ENCODE measurements around the gene TRPM5. TPM values are rescaled to one million over a fixed set of nuclear protein-coding genes. Genes with fewer than 3 reads are reported as not detected.

Gene TRPM5
- total RNA-seq, 2 experiments from 2014 or later = not detected

- Mint-ChIP-seq H3K9me3 (ENCODE audit: low read depth) (no peaks in the 10 kb centered on the region), H3K27ac (no peak overlapping the region), H3K4me1 (peaks cover under 1% of the 10 kb centered on the region), H3K4me3 (no peak overlapping the region), H3K36me3 (no peaks in the 10 kb centered on the region), H3K27me3 (peaks cover 9% of the 10 kb centered on the region)
- CTCF ChIA-PET = interaction anchor here (2.7 kb wide), 1 partner anchor 97 kb away, joined by 11 read pairs; no protein-coding TSS in a partner anchor
- DNase-seq = no peak
- ATAC-seq = no peak
Observed at GRCh38 chr11:2435288-2436012, 8.9 kb downstream of the TRPM5 start.

GRCh38 chr11:2434506-2435255 lies 9.6 kb downstream of the TRPM5 start:
- Mint-ChIP-seq H3K4me1 (no peaks in the 10 kb centered on the region), H3K27me3 (peaks cover 9% of the 10 kb centered on the region), H3K36me3 (no peaks in the 10 kb centered on the region), H3K4me3 (no peak overlapping the region), H3K27ac (no peak overlapping the region), H3K9me3 (ENCODE audit: low read depth) (no peaks in the 10 kb centered on the region)
- no peak for ATAC-seq
- DNase-seq = no peak
- CTCF ChIA-PET = no interaction called here

DNA sequence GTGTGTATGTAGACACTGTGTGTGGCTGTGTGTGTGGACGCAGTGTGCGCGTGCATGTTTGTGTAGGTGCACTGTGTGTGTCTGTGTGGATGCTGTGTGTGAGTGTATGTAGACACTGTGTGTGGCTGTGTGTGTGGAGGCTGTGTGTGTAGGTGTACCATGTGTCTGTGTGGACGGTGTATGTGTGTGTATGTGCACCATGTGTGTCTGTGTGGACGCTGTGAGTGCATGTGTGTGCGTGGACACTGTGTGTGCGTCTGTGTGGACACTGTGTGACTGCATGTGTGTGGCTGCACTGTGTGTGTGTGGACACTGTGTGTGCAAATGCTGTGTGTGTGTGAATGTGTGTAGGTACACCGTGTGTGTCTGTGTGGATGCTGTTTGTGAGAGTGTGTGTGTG lies 10.3 kb downstream of the TRPM5 start:
- H3K9me3 Mint-ChIP-seq (ENCODE audit: low read depth) = no peaks in the 10 kb centered on the region
- H3K4me1 Mint-ChIP-seq = no peaks in the 10 kb centered on the region
- DNase-seq = no peak
- no peak overlapping the region for H3K4me3 Mint-ChIP-seq
- H3K27me3 Mint-ChIP-seq = peaks cover 5% of the 10 kb centered on the region
- CTCF ChIA-PET = no interaction called here
- H3K27ac Mint-ChIP-seq = no peak overlapping the region
- ATAC-seq = no peak
- no peaks in the 10 kb centered on the region for H3K36me3 Mint-ChIP-seq

DNA sequence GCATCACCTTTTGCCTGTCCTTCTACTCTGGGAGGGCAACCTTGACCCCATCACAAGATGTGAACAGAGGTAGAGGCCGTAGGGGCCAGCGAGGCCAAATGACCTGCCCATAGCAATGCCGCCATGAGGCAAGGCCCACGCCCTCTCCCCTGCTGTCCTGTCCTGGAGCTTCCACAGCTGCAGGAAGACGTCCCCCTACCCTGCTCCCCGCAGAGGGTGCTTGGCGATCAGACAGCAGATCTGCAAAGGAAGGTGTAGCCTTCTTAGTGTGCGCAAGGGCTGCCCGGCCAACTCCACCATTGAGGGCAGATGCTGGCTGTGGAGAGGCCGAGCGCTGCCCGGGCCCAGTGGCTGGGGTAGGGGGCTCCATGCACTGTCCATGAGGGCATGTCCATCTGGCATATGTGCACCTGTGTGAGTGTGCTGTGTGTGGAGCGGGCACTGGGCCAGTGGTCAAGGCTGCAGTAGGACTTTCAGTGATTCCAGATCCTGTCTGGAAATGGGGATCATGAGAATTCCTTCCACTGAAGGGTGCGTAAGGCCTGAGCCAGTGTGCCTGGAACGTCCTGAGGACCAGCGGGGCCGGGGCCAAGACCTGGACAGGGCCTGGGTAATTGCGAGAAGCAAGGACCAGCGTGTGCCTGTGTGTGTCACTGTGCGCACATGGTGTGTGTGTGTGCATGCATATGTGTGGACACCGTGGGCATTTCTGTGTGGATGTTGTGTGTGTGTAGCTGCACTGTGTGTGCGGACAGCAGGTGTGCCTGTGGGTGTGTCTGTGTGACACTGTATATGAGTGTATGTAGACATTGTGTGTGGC lies 11.0 kb downstream of the TRPM5 start:
- Mint-ChIP-seq H3K9me3 (ENCODE audit: low read depth) (no peaks in the 10 kb centered on the region), H3K4me1 (no peaks in the 10 kb centered on the region), H3K4me3 (no peak overlapping the region), H3K27ac (no peak overlapping the region), H3K36me3 (no peaks in the 10 kb centered on the region), H3K27me3 (no peaks in the 10 kb centered on the region)
- no peak for ATAC-seq
- CTCF ChIA-PET = interaction anchor here (2.7 kb wide), 1 partner anchor 12 kb away, joined by 5 read pairs; no protein-coding TSS in a partner anchor
- DNase-seq = no peak

DNA sequence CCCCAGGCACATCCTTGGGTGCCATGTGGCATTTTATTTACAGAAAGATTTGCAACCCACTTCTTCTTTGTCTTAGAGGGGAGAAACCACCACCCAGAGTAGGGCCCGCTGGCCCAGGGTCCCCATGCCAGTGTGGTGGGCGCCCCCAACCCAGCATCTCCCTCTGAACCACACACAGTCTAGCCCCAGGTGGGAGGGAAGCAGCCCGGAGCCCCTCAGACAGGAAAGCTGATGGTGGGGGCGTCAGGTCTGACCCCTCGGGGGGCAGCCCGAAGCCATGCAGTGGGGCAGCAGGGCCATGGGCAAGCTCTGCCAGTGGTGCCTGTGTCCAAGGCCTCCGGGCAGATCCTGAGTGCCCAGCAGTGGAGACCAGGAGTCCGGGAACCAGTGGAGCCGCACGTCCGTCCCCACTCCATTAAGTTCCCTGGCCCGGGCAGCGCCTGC lies 11.7 kb downstream of the TRPM5 start:
- Mint-ChIP-seq H3K27me3 (no peaks in the 10 kb centered on the region), H3K36me3 (no peaks in the 10 kb centered on the region), H3K9me3 (ENCODE audit: low read depth) (no peaks in the 10 kb centered on the region), H3K27ac (no peak overlapping the region), H3K4me3 (no peak overlapping the region), H3K4me1 (no peaks in the 10 kb centered on the region)
- CTCF ChIA-PET = interaction anchor here (0.7 to 2.7 kb wide), 3 partner anchors 11 to 100 kb away, joined by 3 to 5 read pairs (median 3); no protein-coding TSS in a partner anchor
- DNase-seq = no peak
- ATAC-seq = no peak

- Mint-ChIP-seq H3K27ac (no peak overlapping the region), H3K4me1 (no peaks in the 10 kb centered on the region), H3K9me3 (ENCODE audit: low read depth) (no peaks in the 10 kb centered on the region), H3K27me3 (no peaks in the 10 kb centered on the region), H3K36me3 (no peaks in the 10 kb centered on the region), H3K4me3 (no peak overlapping the region)
- CTCF ChIA-PET = interaction anchor here (0.7 to 2.7 kb wide), 3 partner anchors 11 to 101 kb away, joined by 3 to 5 read pairs (median 3); no protein-coding TSS in a partner anchor
- ATAC-seq (no peak), DNase-seq (no peak)
Observed at GRCh38 chr11:2432171-2432621, 12.1 kb downstream of the TRPM5 start.

- Mint-ChIP-seq H3K36me3 (no peaks in the 10 kb centered on the region), H3K27me3 (no peaks in the 10 kb centered on the region), H3K4me3 (no peak overlapping the region), H3K4me1 (no peaks in the 10 kb centered on the region), H3K9me3 (ENCODE audit: low read depth) (no peaks in the 10 kb centered on the region), H3K27ac (no peak overlapping the region)
- no peak for DNase-seq
- CTCF ChIA-PET = interaction anchor here (1.1 to 2.7 kb wide), 4 partner anchors 10 to 127 kb away, joined by 3 to 5 read pairs (median 4); no protein-coding TSS in a partner anchor
- no peak for ATAC-seq
Observed at GRCh38 chr11:2431395-2431794, 12.9 kb downstream of the TRPM5 start.

DNA sequence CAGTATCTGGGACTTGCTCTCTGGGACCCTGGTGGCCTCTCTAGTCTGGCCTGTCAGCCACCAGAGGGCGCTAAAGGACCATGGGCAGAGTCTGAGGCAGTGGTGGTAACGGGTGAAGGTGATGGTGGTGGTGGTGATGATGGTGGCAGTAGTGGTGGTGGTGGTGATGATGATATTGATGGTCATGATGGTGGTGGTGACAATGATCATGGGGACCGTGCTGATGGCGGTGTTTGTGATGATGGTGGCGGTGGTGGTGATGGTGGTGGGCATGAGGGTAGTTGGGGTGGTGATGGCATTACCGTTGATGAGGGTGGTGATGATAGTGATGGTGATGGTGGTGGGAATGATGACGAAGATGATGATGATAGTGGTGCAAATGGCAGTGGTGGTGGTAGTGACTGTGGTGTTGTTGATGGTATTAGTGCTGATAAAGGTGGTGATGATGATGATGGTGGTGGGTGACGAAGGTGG lies 16.0 kb downstream of the TRPM5 start:
- DNase-seq (peak; percentile 85), ATAC-seq (peak; percentile 79)
- CTCF ChIA-PET = interaction anchor here (0.9 to 4.1 kb wide), 7 partner anchors 10 to 459 kb away, joined by 3 to 82 read pairs (median 3); no protein-coding TSS in a partner anchor
- H3K27ac Mint-ChIP-seq = no peak overlapping the region
- no peaks in the 10 kb centered on the region for H3K4me1 Mint-ChIP-seq
- H3K9me3 Mint-ChIP-seq (ENCODE audit: low read depth) = no peaks in the 10 kb centered on the region
- no peaks in the 10 kb centered on the region for H3K27me3 Mint-ChIP-seq
- no peaks in the 10 kb centered on the region for H3K36me3 Mint-ChIP-seq
- no peak overlapping the region for H3K4me3 Mint-ChIP-seq

DNA sequence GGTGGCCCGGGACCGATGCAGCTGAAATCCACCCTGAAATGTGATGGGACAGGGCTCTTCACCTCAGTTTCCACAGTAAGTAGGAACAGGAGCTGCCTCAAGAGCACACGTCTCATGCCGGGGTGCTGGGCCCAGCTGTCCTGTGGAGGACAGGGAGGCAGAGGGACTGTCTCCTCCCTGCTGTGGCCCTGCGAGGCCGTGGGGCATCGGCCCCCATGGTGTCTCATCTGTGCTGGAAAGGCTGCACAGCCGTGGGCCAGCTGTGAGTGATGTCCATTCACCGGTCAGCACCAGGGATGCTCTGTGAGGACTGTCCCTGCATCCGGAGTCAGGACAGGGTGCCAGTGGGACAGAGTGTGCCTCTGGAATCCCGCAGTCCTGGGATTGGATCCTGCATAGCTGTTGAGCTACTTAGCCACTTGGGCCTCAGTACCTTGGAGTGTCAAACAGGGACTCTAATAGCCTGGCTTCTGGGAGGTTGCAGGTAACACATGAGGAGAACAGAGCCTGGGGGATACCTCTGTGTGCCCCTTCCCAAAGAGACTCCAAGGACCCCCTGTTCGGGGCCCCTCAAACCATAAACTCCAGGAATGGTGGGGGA lies 16.5 kb downstream of the TRPM5 start:
- no peak for ATAC-seq
- no peak for DNase-seq
- Mint-ChIP-seq H3K27me3 (no peaks in the 10 kb centered on the region), H3K4me1 (no peaks in the 10 kb centered on the region), H3K4me3 (no peak overlapping the region), H3K9me3 (ENCODE audit: low read depth) (no peaks in the 10 kb centered on the region), H3K36me3 (no peaks in the 10 kb centered on the region), H3K27ac (no peak overlapping the region)
- CTCF ChIA-PET = interaction anchor here (0.7 to 4.1 kb wide), 10 partner anchors 9 to 465 kb away, joined by 3 to 82 read pairs (median 3); partner anchors contain the start of gene CDKN1C

GRCh38 chr11:2426826-2427521 lies 17.3 kb downstream of the TRPM5 start:
- H3K4me1 Mint-ChIP-seq = no peaks in the 10 kb centered on the region

GRCh38 chr11:2426221-2426620 lies 18.1 kb downstream of the TRPM5 start:
- no peak overlapping the region for H3K27ac Mint-ChIP-seq
- no peaks in the 10 kb centered on the region for H3K9me3 Mint-ChIP-seq (ENCODE audit: low read depth)
- ATAC-seq = no peak
- H3K27me3 Mint-ChIP-seq = no peaks in the 10 kb centered on the region
- CTCF ChIA-PET = interaction anchor here (1.3 to 12.4 kb wide), 3 partner anchors 102 to 123 kb away, joined by 4 to 432 read pairs (median 82); partner anchors contain the start of genes C11orf21 and TSPAN32
- no peaks in the 10 kb centered on the region for H3K36me3 Mint-ChIP-seq
- H3K4me3 Mint-ChIP-seq = no peak overlapping the region
- H3K4me1 Mint-ChIP-seq = no peaks in the 10 kb centered on the region
- no peak for DNase-seq

More at GRCh38 chr11:2426826-2427521, 17.3 kb downstream of the TRPM5 start:
- ATAC-seq (no peak), DNase-seq (no peak)
- CTCF ChIA-PET = interaction anchor here (0.9 to 4.1 kb wide), 9 partner anchors 16 to 465 kb away, joined by 3 to 82 read pairs (median 3); partner anchors contain the start of gene CDKN1C
- Mint-ChIP-seq H3K9me3 (ENCODE audit: low read depth) (no peaks in the 10 kb centered on the region), H3K4me3 (no peak overlapping the region), H3K27ac (no peak overlapping the region), H3K36me3 (no peaks in the 10 kb centered on the region), H3K27me3 (no peaks in the 10 kb centered on the region)

DNA sequence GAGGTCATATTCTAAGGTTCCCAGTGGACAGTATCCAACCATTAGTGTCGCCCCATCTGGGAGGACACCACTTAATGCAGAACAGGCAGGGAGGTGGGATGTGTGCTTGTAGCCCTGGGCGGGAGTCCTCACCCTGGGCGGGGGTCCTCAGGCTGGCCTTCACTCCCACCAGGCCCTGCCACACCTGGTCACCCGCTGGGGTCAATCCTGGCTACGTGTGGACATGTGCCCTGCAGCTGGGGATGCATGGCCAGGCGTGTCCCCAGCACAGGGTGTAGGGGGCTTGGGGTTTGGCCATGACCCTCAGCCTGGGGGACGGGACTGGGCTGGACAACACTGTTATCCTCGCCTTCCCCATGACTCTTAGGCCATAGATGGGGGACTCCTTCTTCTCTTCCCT lies 18.8 kb downstream of the TRPM5 start:
- DNase-seq = no peak
- Mint-ChIP-seq H3K36me3 (no peaks in the 10 kb centered on the region), H3K9me3 (ENCODE audit: low read depth) (no peaks in the 10 kb centered on the region), H3K4me3 (no peak overlapping the region), H3K27ac (no peak overlapping the region), H3K4me1 (no peaks in the 10 kb centered on the region), H3K27me3 (no peaks in the 10 kb centered on the region)
- no peak for ATAC-seq
- CTCF ChIA-PET = interaction anchor here (1.3 to 12.4 kb wide), 3 partner anchors 103 to 123 kb away, joined by 4 to 432 read pairs (median 82); partner anchors contain the start of genes C11orf21 and TSPAN32

All from activated CD8-positive, alpha-beta memory T cell treated with anti-CD3 and anti-CD28 coated beads, Interleukin-2, amount 10 ng/mL, durations not matched to agents 7 days and 5 days (primary cell).